Ecto neural progenitor cell (in vitro differentiated cells): ENCODE results near the gene APOBEC4.

Experiments used
- DNase-seq: peaks from one replicate; pipeline ENCODE4 v3.0.0-alpha.2; 2018; ENCODE audit warnings: low spot score

The APOBEC4 gene

DNA sequence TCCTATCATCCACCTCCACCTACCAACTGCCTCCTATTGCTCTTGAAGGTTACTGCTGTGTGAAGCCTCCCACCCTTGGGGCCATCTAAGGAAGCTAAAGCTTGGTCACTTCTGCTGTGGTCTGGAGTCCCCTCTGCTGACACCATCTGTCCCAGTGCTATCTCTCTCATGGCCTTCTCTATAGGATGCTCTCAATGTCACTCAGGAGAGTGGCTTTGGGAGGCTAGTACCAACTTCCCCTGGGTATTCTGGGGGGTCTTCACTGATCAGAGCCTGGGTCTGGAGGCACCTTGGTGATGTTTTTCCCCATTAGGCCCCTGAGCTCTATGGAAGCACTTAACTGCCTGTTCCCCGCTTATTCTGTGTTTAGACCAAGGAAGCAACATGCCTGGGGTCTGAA is 50.6 kb downstream of the APOBEC4 start:
- DNase-seq: no peak

DNA sequence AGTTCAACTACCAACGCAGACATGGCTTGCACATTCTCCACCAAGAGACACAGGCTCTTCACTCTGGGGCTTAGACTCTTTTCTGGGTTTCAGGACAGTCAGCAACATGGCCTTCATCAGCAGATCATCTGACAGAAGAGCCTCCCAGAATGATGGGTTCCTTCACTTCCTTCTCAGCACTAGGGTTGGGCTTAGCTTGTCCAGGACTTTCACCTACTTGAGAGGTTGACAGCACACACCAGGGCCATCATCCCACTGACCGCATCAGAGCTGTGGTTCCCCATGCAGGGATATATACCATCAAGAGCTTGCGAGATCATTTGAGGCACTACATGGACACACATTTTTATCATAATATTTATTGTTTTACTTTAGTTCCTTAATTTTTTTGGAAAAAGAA is 52.5 kb downstream of the APOBEC4 start:
- DNase-seq: no peak

DNA sequence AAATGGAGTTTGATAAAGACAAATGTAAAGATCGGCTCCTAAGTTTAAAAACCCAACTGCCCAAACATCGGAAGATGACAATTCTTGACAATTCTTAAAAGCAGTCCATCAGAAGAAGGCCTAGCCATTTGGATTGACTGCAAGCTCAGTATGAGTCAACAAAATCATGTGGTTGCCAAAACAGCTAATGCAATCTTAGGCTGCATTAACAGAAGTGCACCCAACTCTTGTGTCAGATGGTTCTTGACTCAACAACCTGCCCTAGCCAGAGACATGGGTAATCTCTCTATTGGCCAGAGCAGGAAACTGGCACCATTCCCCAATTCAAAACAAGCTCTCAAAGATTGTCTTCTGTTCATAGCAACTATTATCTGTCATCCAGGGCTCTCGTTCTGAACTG is 53.0 kb downstream of the APOBEC4 start:
- no peak for DNase-seq

DNA sequence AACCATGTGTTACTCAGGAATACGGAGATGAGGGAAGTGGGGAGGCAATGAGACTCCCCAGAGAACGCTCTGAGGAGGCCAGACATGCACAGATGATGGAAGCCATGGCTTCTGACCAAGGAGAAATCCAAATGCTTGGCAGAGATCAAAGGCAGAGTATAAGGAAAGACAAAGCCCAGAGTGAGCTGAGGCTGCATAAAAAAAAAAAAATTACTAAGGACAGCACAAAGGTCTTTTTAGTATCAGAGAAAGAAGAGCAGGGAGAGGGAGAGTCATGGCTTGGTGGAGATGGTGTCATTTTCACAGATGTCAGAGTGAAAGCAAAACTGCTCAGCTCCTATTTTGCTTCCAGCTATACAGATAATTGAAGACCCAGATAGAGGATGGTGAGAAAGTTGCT is 54.7 kb downstream of the APOBEC4 start:
- no peak for DNase-seq

DNA sequence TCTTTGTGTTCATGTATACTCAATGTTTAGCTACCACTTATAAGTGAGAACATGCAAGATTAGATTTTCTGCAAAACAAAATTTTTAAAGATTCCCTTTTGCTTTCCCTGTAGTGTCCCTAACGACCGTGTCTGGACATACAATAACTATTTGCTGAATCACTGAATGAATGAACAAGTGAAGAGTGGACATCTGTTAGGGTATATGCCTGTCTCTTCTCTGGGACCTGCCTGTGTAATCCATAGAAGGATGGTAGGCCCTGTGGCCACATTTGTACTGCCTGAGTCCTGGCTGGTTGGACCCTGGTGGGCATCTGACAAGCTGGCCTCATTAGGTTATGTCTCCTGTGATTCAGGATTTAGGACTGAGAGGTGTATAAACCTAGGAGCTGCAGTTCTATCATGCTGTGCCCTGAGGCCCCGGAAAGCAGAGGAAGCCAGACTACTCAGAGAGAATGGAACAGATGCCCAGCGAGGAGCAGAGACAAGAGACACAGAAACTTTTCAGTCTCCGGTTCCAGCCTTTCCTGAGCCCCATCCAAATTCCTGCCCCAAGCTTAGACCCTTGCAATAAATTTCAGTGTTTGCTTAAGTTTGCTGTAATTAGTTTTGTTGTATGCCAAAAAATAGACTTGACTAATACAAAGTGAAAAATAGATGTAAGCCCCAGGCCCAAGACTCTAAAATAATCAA is 55.3 kb downstream of the APOBEC4 start:
- no peak for DNase-seq

DNA sequence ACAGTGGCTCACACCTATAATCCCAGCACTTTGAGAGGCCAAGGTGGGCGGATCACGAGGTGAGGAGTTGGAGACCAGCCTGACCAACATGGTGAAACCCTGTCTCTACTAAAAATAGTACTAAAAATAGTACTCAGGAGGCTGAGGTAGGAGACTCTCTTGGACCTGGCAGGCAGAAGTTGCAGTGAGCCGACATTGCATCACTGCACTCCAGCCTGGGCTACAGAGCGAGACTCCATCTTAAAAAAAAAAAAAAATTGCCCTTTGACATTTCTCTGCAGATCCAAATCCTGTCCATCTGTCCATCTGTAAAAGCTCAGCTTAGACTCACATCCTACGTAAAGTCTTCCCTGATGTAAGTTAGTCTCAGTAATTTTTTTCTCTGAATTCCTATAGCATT is 56.6 kb downstream of the APOBEC4 start:
- no peak for DNase-seq
